PC-3 (cell line): ENCODE measurements around the gene TGM2.

Source experiments
- CTCF ChIP-seq: fragments of 300-600 bp; sonication (generic); conservative IDR thresholded peaks from 2 replicates; pipeline ENCODE4 v1.5.1; 2017; ENCODE audit warnings: antibody characterized with exemption, low read depth, mild to moderate bottlenecking, low read length
- EZH2 ChIP-seq: fragments of 300-600 bp; sonication (generic); IDR thresholded peaks from one replicate; pipeline ENCODE4 v1.6.1; 2017; ENCODE audit warnings: antibody characterized with exemption, mild to moderate bottlenecking, low read length; ENCODE audit not compliant: unreplicated experiment

GRCh38 chr20:38112261-38112929 is 52.7 kb downstream of the TGM2 start:
- TF ChIP-seq EZH2 (no peak), CTCF (no peak)
